ENCODE results near the gene CNTN4.

Gene CNTN4

DNA sequence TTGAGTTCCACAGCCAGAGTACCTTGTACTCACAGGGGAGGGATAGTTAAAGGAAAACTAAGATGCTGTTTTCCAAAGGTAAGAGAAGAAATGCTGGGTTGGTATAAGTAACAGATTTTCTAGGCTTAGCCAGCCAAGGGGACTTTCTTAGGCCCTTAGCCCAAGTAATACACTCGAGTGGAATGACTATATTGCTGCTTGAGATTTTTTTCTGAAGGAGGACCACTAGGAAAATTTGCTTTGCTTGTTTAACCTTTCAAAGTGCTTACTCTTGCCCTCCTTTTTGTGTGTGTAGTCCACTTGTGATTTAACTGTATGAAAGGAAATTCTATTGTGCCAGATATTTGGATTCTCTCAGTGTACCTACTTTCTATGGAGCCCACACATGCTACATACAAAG, 961.0 kb downstream of the CNTN4 start:
- DNase-seq (ENCODE audit: low spot score) = no peak

DNA sequence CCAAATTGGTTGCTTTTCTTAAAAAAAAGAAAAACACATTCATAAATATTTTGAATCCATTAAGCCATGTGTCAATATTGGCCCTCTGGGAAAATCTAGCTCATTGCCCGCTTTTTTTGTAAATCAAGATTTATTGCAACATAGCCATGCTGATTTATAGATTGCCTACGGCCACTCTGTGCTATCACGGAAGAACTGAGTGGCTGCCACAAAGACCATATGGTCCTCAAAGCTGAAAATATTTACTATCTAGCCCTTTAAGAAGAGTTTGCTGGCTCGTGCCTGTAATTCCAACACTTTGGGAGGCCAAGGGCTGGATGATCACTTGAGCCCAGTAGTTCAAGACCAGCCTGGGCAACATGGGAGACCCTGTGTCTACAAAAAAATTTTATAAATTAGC, 965.6 kb downstream of the CNTN4 start:
- no peak for DNase-seq (ENCODE audit: low spot score)

DNA sequence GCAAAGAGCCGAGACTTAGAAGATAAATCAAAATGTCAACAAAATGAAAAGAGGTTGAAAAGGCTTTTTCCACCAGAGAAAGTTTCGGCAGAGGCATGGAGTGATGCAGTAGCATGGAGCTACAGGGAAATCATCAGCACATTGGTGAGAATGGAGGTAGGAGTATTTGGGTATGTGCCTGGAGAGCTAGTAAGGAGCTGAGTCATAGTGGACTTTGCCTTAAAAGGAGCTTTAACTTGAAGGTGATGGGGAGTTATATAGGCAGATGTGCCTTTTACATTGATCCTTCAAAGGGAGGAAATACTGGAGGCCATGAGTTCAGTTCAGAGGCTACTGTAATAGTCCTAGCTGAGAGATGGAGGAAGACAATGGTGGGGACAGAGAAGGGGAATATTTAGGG, 967.2 kb downstream of the CNTN4 start:
- DNase-seq (ENCODE audit: low spot score) = no peak

DNA sequence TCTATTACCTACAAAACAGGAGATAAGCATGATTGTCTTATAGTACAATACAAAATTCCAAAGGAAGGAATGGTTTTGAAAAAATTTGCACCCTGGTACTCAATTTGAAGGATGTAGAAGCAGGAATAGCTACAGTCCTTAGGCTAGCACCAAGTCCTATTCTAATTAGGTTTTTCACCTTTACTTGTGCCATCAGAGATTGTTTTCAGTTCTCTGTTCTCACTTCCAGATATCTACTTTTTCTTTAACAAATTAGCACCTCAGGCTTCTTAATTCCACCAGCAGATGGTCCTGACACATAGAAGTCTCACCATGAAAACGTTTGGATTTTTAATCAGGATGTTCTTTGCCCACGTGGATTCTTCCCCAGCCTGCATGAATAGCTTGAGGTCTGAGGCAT, 967.7 kb downstream of the CNTN4 start:
- no peak for DNase-seq (ENCODE audit: low spot score)

DNA sequence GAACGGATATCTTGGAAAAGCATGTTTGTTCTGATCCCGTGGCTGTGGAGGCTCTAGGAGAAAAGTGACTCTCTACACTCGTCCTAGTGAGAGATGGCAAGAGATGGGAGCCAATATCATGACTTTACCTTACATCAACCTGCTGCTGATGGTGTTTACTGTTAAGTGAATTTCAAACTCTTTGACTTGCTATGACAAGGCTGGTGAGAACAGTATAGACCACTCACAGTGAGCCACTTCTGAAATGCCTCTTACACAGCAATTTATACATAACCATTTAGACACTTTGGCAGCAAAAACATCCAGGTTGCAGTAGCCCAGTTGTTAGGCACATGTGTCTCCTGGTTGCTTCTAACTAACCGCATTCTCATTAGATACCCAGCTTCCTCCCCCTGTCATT, 968.2 kb downstream of the CNTN4 start:
- DNase-seq (ENCODE audit: low spot score) = no peak

DNA sequence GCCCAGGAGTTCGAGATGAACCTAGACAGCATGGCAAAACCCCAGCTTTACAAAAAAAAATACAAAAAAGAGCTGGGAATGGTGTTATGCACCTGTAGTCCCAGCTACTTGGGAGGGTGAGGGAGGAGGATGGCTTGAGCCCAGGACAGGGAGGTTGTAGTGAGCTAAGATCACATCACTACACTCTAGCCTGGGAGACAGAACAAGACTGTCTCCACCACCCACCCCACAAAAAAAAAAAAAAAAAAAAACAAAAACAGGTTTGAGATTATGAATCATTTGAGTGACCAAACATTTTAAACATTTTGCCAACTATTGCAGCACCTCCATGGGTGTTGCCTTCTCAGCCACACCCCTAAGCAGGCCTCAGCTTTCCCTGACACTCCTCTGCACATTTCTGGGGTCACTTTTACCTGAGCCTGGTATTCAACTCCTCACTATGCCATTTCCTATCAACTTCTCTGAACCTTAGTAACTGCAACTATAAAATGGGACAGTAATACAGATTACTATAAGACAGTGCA, 969.8 kb downstream of the CNTN4 start:
- no peak for DNase-seq (ENCODE audit: low spot score)

DNA sequence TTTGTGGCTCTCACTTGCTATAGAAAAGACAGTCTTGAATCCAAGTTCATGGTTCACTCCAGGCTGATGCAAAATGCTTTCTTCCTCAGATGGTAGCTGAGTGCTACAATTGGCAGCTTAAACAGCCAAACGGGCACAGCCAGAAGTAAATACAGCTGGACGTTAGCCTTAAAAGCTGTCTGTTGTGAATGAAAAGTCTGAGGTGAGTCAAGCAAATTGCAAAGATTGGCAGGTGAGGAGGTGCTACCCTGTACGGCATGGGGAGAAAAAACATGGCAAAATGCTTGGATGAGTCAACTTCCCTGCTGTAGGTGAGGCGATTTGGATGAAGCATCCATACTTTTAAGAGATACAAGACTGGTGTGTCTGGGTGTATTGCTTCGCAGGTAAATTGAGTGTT, 971.1 kb downstream of the CNTN4 start:
- DNase-seq (ENCODE audit: low spot score) = no peak

DNA sequence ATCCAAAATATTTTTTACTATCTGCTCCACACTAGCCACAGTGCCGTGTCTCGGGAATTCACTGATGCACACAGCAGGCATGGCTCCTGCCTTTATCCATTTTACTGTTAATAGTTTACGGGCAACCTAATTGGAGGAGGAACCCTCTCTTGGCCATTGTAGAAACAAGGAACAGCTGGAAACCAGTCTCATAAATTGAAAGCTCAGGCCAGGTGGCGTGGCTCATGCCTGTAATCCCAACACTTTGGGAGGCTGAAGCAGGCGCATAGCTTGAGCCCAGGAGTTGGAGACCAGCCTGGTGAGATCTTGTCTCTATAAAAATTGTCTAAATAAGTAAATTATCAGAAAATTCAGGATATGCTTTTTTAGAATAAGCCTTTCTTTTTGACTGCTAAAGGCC, 972.5 kb downstream of the CNTN4 start:
- DNase-seq (ENCODE audit: low spot score) = no peak

DNA sequence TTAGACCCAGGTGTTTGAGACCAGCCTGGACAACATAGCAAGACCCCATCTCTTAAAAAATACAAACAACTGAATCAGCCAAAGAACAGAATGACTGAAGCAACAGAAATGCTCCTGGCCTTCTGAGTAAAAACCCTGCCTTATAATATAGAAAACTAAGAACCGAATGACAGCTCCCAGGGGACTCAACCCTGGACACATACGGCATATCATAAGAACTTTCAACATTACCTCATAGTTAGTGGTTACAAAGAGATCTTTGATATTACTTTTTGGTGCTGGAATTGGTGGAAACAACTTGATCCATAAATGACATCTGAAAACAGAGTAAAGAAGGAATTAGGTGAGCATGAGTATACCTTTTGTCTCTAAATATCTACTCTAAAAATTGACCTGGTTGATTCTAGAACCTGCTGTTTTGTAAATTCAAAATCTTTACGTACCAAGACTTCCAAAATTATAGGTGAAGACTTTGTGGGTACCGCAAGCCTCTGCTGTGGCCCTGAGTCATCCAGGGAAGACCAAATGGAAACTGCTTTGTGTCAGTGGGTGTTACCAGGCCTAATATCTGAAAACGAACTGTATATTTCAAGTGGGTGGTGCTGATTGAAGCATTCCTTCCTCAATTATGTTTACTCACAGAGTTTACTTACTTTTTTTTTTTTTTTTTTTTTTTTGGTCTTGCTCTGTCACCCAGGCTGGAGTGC, 976.0 kb downstream of the CNTN4 start:
- DNase-seq (ENCODE audit: low spot score) = no peak

DNA sequence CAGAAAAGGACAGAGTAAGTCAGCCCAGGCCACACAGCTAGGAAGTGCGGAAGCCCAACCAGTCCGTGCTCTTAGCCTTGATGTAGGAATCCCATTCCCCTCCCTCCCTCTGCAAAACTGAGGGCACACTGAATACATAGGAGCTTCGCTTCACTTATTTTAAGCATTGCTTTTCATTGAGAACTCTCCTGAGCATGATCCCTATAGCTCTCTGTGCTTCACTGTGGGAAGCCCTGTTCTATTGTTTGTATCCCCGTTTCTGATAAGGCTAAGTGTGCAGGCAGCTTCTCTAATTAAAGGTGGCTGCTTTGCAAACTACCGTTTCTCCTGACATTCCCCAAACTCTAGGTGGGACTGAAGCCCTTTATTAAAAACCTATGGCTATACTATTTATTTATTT, 981.6 kb downstream of the CNTN4 start:
- DNase-seq (ENCODE audit: low spot score) = no peak

DNA sequence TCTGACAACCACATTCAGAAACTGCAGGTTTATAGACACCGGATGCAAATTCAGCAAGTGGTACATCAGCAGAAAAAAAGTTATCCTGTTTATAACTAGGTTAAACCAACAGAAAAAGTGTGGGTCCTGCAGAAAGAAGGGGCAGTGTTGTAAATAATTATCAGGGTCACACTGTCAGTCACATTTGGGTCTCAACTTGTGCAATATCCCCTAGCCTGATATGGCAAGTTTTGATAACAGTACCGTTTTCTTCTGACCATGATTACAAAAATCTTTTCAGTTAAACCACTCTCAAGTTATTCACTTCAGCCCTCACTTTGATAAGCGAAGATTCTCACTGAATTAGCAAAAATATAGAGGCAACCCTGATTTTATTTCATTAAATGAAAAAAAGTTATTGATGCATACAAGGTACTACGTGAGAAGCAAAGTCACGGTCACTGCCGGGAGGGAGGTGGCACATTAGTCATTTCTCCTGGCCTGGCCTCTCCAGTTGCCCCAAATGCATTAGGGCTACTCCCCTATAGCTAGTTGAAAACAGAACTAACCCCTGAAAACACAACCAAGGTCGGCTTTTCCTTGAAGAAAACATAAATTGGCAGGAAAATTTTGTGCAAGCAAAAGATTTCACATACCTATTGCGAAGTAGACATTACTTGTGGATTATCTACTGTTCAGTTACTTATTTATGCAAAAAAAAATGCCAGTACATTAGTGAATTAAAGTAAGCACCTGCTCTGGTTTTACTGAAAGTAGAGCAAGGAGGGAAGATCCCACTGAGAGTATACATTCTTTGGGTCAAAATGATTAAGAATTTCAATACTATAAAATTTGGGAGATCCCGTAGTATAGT, 982.9 kb downstream of the CNTN4 start:
- no peak for DNase-seq (ENCODE audit: low spot score)

DNA sequence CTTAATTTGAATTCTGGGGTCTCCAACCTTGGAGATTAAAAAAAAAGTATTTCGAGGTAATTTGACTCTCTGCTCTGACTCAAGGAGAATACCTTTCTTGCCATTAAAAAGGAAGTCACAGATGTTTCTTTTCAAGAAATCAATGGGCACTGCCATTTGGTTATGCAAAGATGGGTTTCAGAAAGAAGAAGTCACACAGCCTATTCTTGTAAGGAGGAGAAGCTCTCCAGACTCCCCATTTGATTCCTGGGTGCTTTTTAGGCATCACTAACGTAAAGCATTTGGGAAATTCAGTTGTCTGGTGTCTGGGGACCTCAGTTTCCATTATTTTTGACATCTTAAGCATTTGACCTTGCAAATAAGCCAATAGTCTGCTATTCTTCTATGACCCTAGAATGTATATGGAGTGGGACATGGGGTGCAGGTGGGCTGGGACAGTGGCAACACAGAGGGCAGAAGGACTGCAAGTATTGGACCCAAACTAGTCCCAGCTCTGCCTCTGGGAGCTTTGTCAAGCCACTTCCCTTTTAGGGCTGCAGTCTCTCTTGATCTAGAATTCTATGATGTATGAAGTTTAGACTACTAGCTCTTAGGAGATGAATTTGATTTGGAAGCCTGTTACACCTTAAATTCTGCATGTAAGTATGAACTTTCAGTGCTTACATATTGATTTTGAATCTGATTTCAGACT, 983.7 kb downstream of the CNTN4 start:
- DNase-seq (ENCODE audit: low spot score) = no peak

DNA sequence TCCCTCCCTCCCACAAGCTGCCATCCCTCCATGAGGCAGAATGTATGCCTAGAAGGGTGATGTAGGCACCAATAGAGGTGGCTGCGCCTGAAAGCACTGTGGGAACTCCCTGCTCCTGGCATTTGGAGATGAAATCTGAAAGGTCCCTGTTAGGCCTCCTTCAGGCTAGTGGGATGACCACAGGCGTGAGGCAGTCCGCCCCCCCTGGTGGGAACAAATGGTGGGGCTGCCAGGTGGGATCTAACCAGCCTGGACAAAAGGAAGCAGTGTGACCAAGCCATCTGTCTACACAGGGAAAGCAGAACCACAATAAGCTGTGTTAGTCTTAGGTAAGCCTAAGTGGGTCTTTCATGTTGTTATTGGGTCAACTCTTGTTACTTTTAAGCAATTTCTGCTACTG, 986.2 kb downstream of the CNTN4 start:
- DNase-seq (ENCODE audit: low spot score) = no peak

DNA sequence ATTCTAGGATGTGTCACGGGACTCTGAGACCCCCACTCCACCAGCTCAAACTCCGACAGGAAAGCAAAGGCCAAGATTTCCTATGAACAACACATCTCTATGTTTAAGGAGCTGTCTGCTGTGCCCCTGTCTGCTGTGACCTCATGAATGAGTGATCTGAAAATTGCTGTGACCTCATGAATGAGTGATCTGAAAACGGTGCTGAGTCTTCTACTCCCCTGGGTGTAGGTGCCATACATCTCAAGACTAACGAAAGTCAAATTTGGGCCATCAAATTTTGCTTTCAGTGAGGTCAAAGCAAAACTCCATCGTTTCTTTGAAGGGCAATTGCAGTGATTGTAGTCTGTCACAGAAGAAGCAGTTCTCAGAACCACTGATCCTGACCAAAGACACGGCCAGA, 987.1 kb downstream of the CNTN4 start:
- no peak for DNase-seq (ENCODE audit: low spot score)

DNA sequence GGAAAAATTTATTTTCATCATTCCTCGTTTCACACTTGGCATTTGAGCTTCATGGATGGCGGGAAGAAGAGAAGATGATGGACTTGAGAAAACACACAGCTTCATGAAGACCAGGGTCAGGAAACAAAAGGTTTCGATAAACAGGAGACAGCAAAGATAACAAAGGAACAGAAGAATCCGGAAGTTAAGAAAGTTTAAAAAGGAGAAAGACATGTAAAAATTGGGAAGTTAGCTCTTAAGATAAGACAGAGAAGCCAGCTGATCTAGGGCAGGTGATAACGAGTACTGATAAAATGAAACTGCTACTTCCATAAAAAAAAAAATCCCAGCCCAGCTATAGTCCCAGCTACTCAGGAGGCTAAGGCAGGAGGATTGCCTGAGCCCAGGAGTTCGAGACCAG, 987.6 kb downstream of the CNTN4 start:
- DNase-seq (ENCODE audit: low spot score) = no peak

DNA sequence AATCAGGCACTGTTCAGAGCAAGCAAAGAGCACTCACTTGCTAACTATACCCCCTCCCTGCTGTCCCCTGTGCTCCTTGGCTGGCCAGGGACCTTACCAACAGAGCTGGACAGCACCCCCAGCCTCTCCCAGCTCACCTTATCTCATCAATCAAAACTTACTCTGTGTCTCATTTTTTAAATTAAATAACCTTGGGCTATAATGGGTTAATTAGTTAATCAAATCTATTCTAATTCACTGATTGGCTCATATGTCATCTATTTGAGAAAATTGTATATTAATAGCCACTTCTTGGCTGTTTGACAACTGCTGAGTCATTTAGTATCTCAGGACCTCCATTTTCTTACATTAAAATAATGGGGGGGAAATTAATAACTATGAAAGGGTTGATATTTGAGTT, 988.6 kb downstream of the CNTN4 start:
- DNase-seq (ENCODE audit: low spot score) = no peak

DNA sequence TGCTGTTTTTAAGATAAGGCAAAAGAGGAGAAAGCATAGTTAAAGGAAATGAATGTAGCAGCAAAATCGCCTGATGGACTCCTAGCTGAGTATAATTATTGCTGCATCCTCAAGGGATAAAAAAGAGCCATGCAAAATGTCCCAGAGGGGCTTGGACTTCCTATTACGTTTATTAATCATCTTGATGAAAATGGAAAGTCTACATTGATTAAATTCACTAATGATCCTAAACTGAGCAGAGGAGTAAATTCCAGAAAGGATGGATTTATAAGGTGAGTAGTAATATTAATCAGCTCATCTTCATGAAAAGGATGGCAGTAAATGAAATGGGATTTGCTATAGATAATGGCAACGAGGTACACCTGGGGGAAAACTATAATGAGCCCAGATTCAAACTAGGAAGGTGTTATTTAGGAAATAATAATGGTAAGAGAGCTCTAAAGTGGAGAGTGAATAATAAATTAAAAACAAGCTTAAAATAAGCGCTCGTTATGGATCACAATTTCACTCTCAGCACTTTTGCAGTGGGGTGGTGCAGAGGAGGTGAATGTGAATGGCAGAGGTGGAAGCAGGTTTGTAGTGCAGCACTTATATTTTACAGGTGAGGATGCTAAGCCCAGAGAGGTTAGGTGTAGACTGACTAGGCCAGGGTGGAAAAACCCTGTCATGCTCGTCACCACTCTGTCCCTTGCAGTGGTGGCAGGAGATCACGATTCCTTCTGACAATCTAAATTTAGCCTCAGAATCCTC, 989.2 kb downstream of the CNTN4 start:
- no peak for DNase-seq (ENCODE audit: low spot score)

DNA sequence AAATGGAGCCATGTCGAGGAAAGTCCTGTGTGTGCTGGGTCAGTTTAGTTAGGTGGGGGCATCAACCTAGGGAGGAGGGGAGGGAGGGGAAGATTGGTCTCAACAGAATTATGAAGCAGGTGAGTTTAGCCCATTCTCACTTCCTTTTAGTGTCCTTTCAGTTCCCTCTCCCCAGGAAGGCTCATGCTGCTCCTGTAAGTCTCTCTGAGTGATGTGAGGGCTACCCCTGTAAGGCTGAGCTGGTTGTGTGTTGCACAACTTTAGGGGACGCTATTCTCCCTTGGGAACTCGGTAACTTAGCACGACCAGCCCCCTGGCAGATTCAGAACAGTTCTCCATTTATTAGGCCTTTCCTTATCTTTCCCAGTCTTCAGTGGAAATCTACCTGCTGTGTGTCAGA, 990.4 kb downstream of the CNTN4 start:
- DNase-seq (ENCODE audit: low spot score) = no peak

DNA sequence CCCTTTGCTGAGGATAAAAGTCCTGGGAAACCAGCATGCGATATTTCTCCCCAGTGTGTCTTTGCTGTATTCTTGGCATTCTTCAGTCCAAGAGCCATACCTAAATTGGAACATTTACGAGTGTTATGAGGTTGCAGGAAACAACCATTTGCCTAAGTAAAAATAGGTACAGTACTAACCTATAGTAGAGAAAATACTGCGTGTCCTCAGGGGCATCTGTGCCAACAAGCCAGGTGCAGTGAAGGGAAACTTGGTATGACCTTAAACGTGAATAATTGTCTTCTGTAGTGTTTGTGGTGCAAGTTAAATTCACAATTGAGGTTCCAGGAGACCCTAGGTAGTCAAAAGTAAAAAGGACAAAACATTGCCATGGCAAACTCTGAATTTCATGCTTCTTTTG, 999.3 kb downstream of the CNTN4 start:
- DNase-seq (ENCODE audit: low spot score) = no peak

DNA sequence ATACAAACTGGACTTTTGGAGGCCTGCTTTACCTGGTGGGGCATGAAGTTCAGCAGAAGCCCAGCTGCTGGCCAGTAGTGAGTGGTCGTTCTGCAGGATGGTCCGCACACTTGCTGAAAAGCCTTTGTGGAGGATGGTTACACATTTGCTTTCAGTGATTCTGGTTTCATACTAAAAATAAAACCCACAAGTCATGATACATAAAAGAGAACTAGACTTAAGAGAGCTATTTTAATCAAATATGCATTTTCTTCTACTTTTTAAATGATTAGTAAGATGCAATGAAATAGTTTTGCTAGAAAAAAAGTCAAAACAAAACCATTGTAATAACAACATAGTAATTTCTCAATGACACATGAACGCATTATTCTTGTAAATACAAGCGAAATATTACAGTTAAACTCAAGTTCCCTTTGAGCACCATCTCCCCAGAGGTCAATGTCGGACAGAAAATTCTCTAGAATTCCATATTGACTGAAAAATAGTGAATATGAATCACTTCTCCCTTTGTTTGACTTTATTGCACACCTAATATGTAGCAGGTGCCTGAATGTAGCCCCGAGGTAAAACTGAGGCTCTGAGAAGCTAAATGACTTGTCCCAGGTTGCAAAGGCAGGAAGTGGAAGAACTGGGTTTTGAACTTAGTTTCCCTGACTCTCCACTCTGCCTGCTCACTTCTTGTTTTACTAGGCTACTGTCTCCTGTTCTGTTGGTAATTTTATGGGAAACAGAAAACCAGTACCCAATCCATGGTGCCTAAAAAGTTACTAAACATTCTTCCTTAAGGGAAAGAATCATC, 1003.2 kb downstream of the CNTN4 start:
- DNase-seq (ENCODE audit: low spot score) = no peak

DNA sequence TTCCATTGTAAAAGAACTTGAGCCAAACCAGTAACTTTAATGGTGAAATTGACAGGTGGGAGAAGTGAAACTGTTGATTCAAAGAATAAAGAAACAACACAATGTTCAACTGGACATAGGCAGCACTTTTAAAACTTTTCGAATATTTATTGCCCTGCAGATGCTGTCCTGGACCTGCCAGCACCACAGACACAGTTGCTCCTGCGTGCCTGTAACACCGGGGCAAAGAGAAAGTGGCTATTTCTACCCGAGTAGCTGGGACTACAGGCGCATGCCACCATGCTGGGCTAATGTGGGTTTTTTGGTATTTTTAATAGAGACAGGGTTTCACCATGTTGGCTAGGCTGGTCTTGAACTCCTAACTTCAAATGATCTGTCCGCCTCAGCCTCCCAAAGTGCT, 1004.1 kb downstream of the CNTN4 start:
- DNase-seq (ENCODE audit: low spot score) = no peak

All from activated CD4-positive, alpha-beta T cell treated with anti-CD3 and anti-CD28 coated beads, Interleukin-2, Interleukin-4, amounts not matched to agents 100 ng/mL and 50 ng/mL, durations not matched to agents 16 hours and 8 hours (primary cell).